ENCODE results near the gene WDR35.
"Not testable (repeated sequence)": the region's sequence is repeated elsewhere in the genome, so short reads cannot be mapped to it uniquely, and the experiment has no call there.

Gene WDR35

GRCh38 chr2:19881908-19882265, 108.0 kb downstream of the WDR35 start:
- TF ChIP-seq CTCF (IDR thresholded peaks at IDR 0.05; ENCODE audit: low read depth, low read length) = no peak
- no peak overlapping the region for H3K4me3 ChIP-seq (replicated peaks in 1 of 2; ENCODE audit: low read depth in 2 of 2, low read length in 2 of 2)
- no peak for DNase-seq (ENCODE audit: low read depth in 2 of 2)

DNA sequence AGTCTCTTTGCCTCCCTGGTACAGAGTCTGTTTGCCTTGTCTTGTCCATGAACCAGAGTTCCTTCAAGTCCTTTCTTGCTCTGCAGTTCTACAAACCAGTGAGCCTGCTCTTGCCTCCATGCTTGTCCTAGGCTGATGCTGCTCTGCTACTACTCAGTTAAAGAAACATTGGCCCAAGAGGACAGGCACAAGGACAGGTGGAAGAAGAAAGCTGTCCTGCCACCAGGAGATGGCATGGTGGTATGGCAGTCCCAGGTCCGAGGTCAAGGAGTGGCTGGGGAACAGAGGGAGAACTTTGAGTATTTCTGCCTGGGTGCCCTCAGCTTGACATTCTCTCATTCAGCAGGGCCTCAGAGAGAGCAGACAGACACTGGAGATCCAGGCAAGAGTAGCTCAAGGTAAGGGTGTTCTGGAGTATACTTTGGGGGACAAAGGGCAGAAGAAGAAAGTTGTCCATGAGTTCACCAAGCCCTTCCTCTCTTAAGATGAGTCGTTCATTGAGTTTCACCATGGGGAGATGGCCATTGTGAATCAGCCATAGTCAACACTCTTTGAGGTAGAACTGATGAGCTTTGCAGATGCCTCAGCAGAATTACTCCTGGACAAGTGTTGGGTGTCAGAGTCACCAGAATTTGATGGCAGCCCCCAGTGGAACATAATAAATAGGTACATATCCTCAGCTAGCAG, 108.5 kb downstream of the WDR35 start:
- no peak overlapping the region for H3K4me3 ChIP-seq (replicated peaks in 1 of 2; ENCODE audit: low read depth in 2 of 2, low read length in 2 of 2)
- no peak for TF ChIP-seq CTCF (IDR thresholded peaks at IDR 0.05; ENCODE audit: low read depth, low read length)
- no peak for DNase-seq (ENCODE audit: low read depth in 2 of 2)

GRCh38 chr2:19880191-19880590, 109.7 kb downstream of the WDR35 start:
- not testable (repeated sequence) for H3K4me3 ChIP-seq (replicated peaks in 1 of 2; ENCODE audit: low read depth in 2 of 2, low read length in 2 of 2)

DNA sequence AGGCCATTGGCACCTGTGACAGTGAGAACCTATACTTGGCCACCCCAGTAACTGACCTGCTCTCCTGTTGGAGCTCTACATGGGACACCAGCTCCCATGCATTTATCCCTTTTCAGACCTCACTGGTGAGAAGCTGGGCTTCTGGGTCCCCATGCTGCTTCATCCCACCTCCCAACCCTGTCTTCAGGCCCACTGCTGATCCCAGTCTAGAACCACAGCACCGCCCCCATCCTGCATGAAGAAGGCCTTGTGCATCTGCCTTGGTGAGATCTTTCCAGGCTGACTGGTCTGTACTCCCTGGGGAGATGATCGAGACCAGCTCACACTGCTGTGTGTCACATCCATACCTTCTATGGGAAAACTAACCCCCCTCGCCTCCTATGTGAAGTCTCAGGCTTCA, 110.8 kb downstream of the WDR35 start:
- TF ChIP-seq CTCF (IDR thresholded peaks at IDR 0.05; ENCODE audit: low read depth, low read length) = no peak
- peak in 1 of 2 donors; percentile 47 for DNase-seq (ENCODE audit: low read depth in 2 of 2)
- H3K4me3 ChIP-seq (replicated peaks in 1 of 2; ENCODE audit: low read depth in 2 of 2, low read length in 2 of 2) = no peak overlapping the region

More at GRCh38 chr2:19880191-19880590, 109.7 kb downstream of the WDR35 start:
- not testable (repeated sequence) for DNase-seq (ENCODE audit: low read depth in 2 of 2)

GRCh38 chr2:19878268-19879046, 111.4 kb downstream of the WDR35 start:
- DNase-seq (ENCODE audit: low read depth in 2 of 2) = no peak
- no peak overlapping the region for H3K4me3 ChIP-seq (replicated peaks in 1 of 2; ENCODE audit: low read depth in 2 of 2, low read length in 2 of 2)
- no peak for TF ChIP-seq CTCF (IDR thresholded peaks at IDR 0.05; ENCODE audit: low read depth, low read length)

- TF ChIP-seq CTCF (IDR thresholded peaks at IDR 0.05; ENCODE audit: low read depth, low read length) = no peak
- H3K4me3 ChIP-seq (replicated peaks in 1 of 2; ENCODE audit: low read depth in 2 of 2, low read length in 2 of 2) = no peak overlapping the region
- DNase-seq (ENCODE audit: low read depth in 2 of 2) = peak in 1 of 2 donors; percentile 32
These were observed 113.2 kb downstream of the WDR35 start for GRCh38 chr2:19876751-19877150.

DNA sequence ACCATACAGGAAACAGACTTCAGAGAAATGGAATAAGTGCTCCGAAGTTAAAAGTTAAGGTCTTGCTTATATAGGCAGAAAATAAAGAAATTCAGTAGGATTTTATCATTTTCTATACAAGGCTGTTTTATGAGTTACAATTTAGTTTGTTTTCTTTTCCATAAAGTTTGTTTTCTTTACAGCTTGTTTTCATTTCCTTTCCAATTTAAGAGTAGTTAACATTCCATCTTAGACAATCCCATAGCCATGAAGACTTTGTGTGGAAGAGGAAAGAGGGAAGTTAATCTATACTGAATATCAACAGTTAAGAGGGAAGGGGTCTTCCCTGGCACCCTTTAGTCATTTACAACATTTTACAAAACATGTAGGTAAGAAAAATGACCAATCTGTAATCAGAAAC, 114.6 kb downstream of the WDR35 start:
- no peak for DNase-seq (ENCODE audit: low read depth in 2 of 2)
- no peak for TF ChIP-seq CTCF (IDR thresholded peaks at IDR 0.05; ENCODE audit: low read depth, low read length)

More for the DNA sequence above, 114.6 kb downstream of the WDR35 start:
- H3K4me3 ChIP-seq (replicated peaks in 1 of 2; ENCODE audit: low read depth in 2 of 2, low read length in 2 of 2) = no peak overlapping the region

Data from cardiac fibroblast (primary cell).